ENCODE measurements around the gene SCAF1.

- TF ChIP-seq GABPA (IDR thresholded peaks at IDR 0.05; ENCODE audit: low read depth): no peak
- TF ChIP-seq DPF2 (IDR thresholded peaks at IDR 0.05): no peak
- TF ChIP-seq, protein P1, sequence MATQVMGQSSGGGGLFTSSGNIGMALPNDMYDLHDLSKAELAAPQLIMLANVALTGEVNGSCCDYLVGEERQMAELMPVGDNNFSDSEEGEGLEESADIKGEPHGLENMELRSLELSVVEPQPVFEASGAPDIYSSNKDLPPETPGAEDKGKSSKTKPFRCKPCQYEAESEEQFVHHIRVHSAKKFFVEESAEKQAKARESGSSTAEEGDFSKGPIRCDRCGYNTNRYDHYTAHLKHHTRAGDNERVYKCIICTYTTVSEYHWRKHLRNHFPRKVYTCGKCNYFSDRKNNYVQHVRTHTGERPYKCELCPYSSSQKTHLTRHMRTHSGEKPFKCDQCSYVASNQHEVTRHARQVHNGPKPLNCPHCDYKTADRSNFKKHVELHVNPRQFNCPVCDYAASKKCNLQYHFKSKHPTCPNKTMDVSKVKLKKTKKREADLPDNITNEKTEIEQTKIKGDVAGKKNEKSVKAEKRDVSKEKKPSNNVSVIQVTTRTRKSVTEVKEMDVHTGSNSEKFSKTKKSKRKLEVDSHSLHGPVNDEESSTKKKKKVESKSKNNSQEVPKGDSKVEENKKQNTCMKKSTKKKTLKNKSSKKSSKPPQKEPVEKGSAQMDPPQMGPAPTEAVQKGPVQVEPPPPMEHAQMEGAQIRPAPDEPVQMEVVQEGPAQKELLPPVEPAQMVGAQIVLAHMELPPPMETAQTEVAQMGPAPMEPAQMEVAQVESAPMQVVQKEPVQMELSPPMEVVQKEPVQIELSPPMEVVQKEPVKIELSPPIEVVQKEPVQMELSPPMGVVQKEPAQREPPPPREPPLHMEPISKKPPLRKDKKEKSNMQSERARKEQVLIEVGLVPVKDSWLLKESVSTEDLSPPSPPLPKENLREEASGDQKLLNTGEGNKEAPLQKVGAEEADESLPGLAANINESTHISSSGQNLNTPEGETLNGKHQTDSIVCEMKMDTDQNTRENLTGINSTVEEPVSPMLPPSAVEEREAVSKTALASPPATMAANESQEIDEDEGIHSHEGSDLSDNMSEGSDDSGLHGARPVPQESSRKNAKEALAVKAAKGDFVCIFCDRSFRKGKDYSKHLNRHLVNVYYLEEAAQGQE (IDR thresholded peaks at IDR 0.05; ENCODE audit: low read depth, low read length): no peak
- no peak for TF ChIP-seq TAF1 (IDR thresholded peaks at IDR 0.05; ENCODE audit: borderline replicate concordance, low read depth, low read length)
- TF ChIP-seq, protein P2, sequence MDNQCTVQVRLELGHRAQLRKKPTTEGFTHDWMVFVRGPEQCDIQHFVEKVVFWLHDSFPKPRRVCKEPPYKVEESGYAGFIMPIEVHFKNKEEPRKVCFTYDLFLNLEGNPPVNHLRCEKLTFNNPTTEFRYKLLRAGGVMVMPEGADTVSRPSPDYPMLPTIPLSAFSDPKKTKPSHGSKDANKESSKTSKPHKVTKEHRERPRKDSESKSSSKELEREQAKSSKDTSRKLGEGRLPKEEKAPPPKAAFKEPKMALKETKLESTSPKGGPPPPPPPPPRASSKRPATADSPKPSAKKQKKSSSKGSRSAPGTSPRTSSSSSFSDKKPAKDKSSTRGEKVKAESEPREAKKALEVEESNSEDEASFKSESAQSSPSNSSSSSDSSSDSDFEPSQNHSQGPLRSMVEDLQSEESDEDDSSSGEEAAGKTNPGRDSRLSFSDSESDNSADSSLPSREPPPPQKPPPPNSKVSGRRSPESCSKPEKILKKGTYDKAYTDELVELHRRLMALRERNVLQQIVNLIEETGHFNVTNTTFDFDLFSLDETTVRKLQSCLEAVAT (IDR thresholded peaks at IDR 0.05): no peak
- no peak for TF ChIP-seq FOXM1 (IDR thresholded peaks at IDR 0.05; ENCODE audit: low read depth, low read length)
- no peak for TF ChIP-seq YBX1 (IDR thresholded peaks at IDR 0.05)
Observed at GRCh38 chr19:49684251-49684982, 42.4 kb downstream of the SCAF1 start.
